IMR-90 (cell line): ENCODE measurements around the gene ARHGAP10. TPM values are rescaled to one million over a fixed set of nuclear protein-coding genes. Genes with fewer than 3 reads are reported as not detected.

Experiments used
- ATAC-seq: fragments of 200-7000 bp; cut with Tn5 transposase; 2 replicates; pipeline ENCODE4 v1.9.1; 2020; ENCODE audit warnings: low read depth, mild to moderate bottlenecking, moderate library complexity
- BruUV-seq: library from RNA; stranded (reverse); fragments of 400-500 nt; replicated peaks from 2 replicates; lab custom pipeline; 2021; lab: Mats Ljungman, UMichigan
- CTCF ChIA-PET: fragments of 300-600 bp; formaldehyde crosslinking; extraction: SDS; loops from one replicate; lab custom pipeline; 2021; ENCODE audit warnings: antibody characterized with exemption; lab: Yijun Ruan, JAX
- POLR2A ChIA-PET: fragments of 300-600 bp; sonication (Branson Sonifier 250); formaldehyde crosslinking; loops from one replicate; lab custom pipeline; 2022; ENCODE audit warnings: antibody characterized with exemption; ENCODE audit not compliant: unreplicated experiment; lab: Charles Lee
- DNase-seq: peaks from one replicate; pipeline ENCODE4 v3.0.0; 2013
- H2AFZ ChIP-seq: replicated peaks from 2 replicates; pipeline ENCODE3; 2013; ENCODE audit warnings: low read length, mild to moderate bottlenecking; ENCODE audit not compliant: poor library complexity
- H2AK5ac ChIP-seq: 2 replicates; pipeline ENCODE4 v1.6.1; 2013; ENCODE audit warnings: low read depth, low read length, inconsistent platforms
- H2AK9ac ChIP-seq: replicated peaks from 2 replicates; pipeline ENCODE3; 2013; ENCODE audit warnings: mild to moderate bottlenecking, low read depth, low read length, moderate library complexity; ENCODE audit not compliant: poor library complexity
- H2BK120ac ChIP-seq: 2 replicates; pipeline ENCODE4 v1.6.1; 2013; ENCODE audit warnings: low read depth, low read length, inconsistent platforms
- H2BK15ac ChIP-seq: 3 replicates; pipeline ENCODE4 v1.6.1; 2013; ENCODE audit warnings: low read depth, low read length, inconsistent platforms
- H2BK20ac ChIP-seq: 2 replicates; pipeline ENCODE4 v1.6.1; 2013; ENCODE audit warnings: low read depth, mild to moderate bottlenecking, inconsistent platforms, low read length, moderate library complexity
- H2BK5ac ChIP-seq: 2 replicates; pipeline ENCODE4 v1.6.1; 2013; ENCODE audit warnings: mild to moderate bottlenecking, low read depth, low read length, inconsistent platforms; ENCODE audit not compliant: poor library complexity, severe bottlenecking
- H3K14ac ChIP-seq: replicated peaks from 2 replicates; pipeline ENCODE4 v1.6.1; 2013; ENCODE audit warnings: low read depth, low read length, inconsistent platforms
- H3K18ac ChIP-seq: 2 replicates; pipeline ENCODE4 v1.6.1; 2013; ENCODE audit warnings: low read depth, low read length, control low read depth
- H3K23ac ChIP-seq: 2 replicates; pipeline ENCODE4 v1.6.1; 2013; ENCODE audit warnings: low read depth, low read length, inconsistent platforms
- H3K27ac ChIP-seq: 2 replicates; pipeline ENCODE4 v1.5.1; 2013; ENCODE audit warnings: mild to moderate bottlenecking, control low read depth, low read length; ENCODE audit not compliant: insufficient read depth
- H3K27me3 ChIP-seq: 2 replicates; pipeline ENCODE4 v1.6.1; 2013; ENCODE audit warnings: low read length; ENCODE audit not compliant: control insufficient read depth, insufficient read depth
- H3K36me3 ChIP-seq: 2 replicates; pipeline ENCODE4 v1.6.1; 2013; ENCODE audit warnings: low read length, mixed read lengths; ENCODE audit not compliant: control insufficient read depth, insufficient read depth
- H3K4ac ChIP-seq: 2 replicates; pipeline ENCODE4 v1.6.1; 2013; ENCODE audit warnings: low read depth, low read length, inconsistent platforms
- H3K4me1 ChIP-seq: 2 replicates; pipeline ENCODE4 v1.6.1; 2013; ENCODE audit warnings: low read length, mixed read lengths; ENCODE audit not compliant: control insufficient read depth, insufficient read depth
- H3K4me2 ChIP-seq: 2 replicates; pipeline ENCODE4 v1.6.1; 2013; ENCODE audit warnings: low read depth, mild to moderate bottlenecking, control low read depth, low read length, moderate library complexity
- H3K4me3 ChIP-seq: 2 replicates; pipeline ENCODE4 v1.5.1; 2013; ENCODE audit warnings: low read depth, mild to moderate bottlenecking, control low read depth, low read length, moderate library complexity; ENCODE audit not compliant: insufficient read depth
- H3K56ac ChIP-seq: 2 replicates; pipeline ENCODE4 v1.6.1; 2013; ENCODE audit warnings: low read length, inconsistent platforms; ENCODE audit not compliant: insufficient read depth; ENCODE audit errors: extremely low read depth
- H3K79me1 ChIP-seq, 2 experiments: 2 replicates each; pipeline ENCODE4 v1.6.1; 2013; ENCODE audit warnings: low read length in 2 of 2, inconsistent platforms in 1 of 2, low read depth in 1 of 2
- H3K9ac ChIP-seq: 2 replicates; pipeline ENCODE4 v1.6.1; 2013; ENCODE audit warnings: low read depth, low read length, control low read depth
- H3K9me1 ChIP-seq: 2 replicates; pipeline ENCODE4 v1.6.1; 2013; ENCODE audit warnings: low read length, inconsistent platforms; ENCODE audit not compliant: insufficient read depth
- H3K9me3 ChIP-seq: 2 replicates; pipeline ENCODE4 v1.6.1; 2013; ENCODE audit warnings: low read length; ENCODE audit not compliant: control insufficient read depth, insufficient read depth
- H4K20me1 ChIP-seq: 2 replicates; pipeline ENCODE4 v1.6.1; 2013; ENCODE audit warnings: low read length, inconsistent platforms; ENCODE audit not compliant: insufficient read depth
- H4K5ac ChIP-seq: 2 replicates; pipeline ENCODE4 v1.6.1; 2013; ENCODE audit warnings: mild to moderate bottlenecking, low read depth, low read length, control low read depth
- H4K8ac ChIP-seq, 2 experiments: 2 replicates each; pipeline ENCODE4 v1.6.1; 2013; ENCODE audit warnings: low read depth in 2 of 2, low read length in 2 of 2, control low read depth in 1 of 2, inconsistent platforms in 1 of 2
- H4K91ac ChIP-seq: 2 replicates; pipeline ENCODE4 v1.6.1; 2013; ENCODE audit warnings: low read depth, low read length, inconsistent platforms; ENCODE audit not compliant: insufficient read depth
- BHLHE40 ChIP-seq: fragments of 150-350 bp; IDR thresholded peaks from 2 replicates; pipeline ENCODE4 v1.6.1; 2016; ENCODE audit warnings: mild to moderate bottlenecking, low read depth, low read length
- CEBPB ChIP-seq: IDR thresholded peaks from 2 replicates; pipeline ENCODE4 v1.6.1; 2012; ENCODE audit warnings: low read depth, low read length, improper control_type of control experiment
- CHD1 ChIP-seq: IDR thresholded peaks from 2 replicates; pipeline ENCODE4 v1.6.1; 2012; ENCODE audit warnings: low read depth, low read length, improper control_type of control experiment
- CTCF ChIP-seq: conservative IDR thresholded peaks from 2 replicates; pipeline ENCODE4 v1.5.1; 2012; ENCODE audit warnings: mild to moderate bottlenecking, low read depth, low read length, improper control_type of control experiment
- ELK1 ChIP-seq: fragments of 150-350 bp; IDR thresholded peaks from 2 replicates; pipeline ENCODE4 v1.6.1; 2016; ENCODE audit warnings: low read depth, mild to moderate bottlenecking, low read length, moderate library complexity, borderline replicate concordance
- MAFK ChIP-seq: IDR thresholded peaks from 2 replicates; pipeline ENCODE4 v1.6.1; 2012; ENCODE audit warnings: low read depth, low read length, improper control_type of control experiment
- POLR2A ChIP-seq: IDR thresholded peaks from 2 replicates; pipeline ENCODE4 v1.6.1; 2012; ENCODE audit warnings: mild to moderate bottlenecking, low read depth, low read length
- RAD21 ChIP-seq: IDR thresholded peaks from 2 replicates; pipeline ENCODE4 v1.6.1; 2012; ENCODE audit warnings: low read length, improper control_type of control experiment
- RCOR1 ChIP-seq: IDR thresholded peaks from 2 replicates; pipeline ENCODE4 v1.6.1; 2012; ENCODE audit warnings: mild to moderate bottlenecking, low read length, improper control_type of control experiment; ENCODE audit not compliant: insufficient replicate concordance
- USF2 ChIP-seq: fragments of 150-350 bp; IDR thresholded peaks from 2 replicates; pipeline ENCODE4 v1.6.1; 2017; ENCODE audit warnings: mild to moderate bottlenecking, antibody characterized with exemption, low read length, low read depth
- WGBS, 2 experiments: methylation state at CpG; one replicate each; pipeline versions ENCODE4 v1.1.5 to v1.1.7; 2013; ENCODE audit warnings: missing lambda C conversion rate in 2 of 2; ENCODE audit not compliant: insufficient read length in 1 of 2; ENCODE audit errors: extremely low coverage in 2 of 2; 5-methylcytosine and 5-hydroxymethylcytosine counted together
- dilution Hi-C: fragments of 300-500 bp; cut with HindIII; formaldehyde crosslinking; loops from one replicate; pipeline ENCODE4 v1.14.3; 2018; ENCODE audit warnings: low sequenced_read_pairs; ENCODE audit not compliant: unreplicated experiment
- in situ Hi-C: fragments of 300-500 bp; cut with MboI; formaldehyde crosslinking; loops from 3 replicates; pipeline ENCODE4 v1.14.3; 2019; ENCODE audit warnings: low sequenced_read_pairs, inconsistent platforms, mixed read lengths
- intact Hi-C: fragments of 100-400 bp; cut with micrococcal nuclease; formaldehyde crosslinking; loops from 2 replicates; pipeline ENCODE4 v1.10.0; 2022
- polyA plus RNA-seq, 3 experiments: library from polyadenylated mRNA; depleted of rRNA; stranded (reverse); fragments of >200 nt; gene quantifications; 2 replicates each; pipeline ENCODE4 v1.2.3, GENCODE V29; 2012; ENCODE audit warnings: low replicate concordance in 1 of 3
- total RNA-seq: library from RNA; depleted of rRNA; stranded (reverse); fragments of >200 nt; gene quantifications from 2 replicates; pipeline ENCODE4 v1.2.3, GENCODE V29; 2012

Gene ARHGAP10
- total and polyA plus RNA-seq, 2 of the 4 experiments (the other 2 are of a cell fraction) = 27.1 to 29.4 TPM

- no peak for TF ChIP-seq ELK1
- TF ChIP-seq MAFK = no peak
These were observed 252.9 kb downstream of the ARHGAP10 start (continued) for GRCh38 chr4:147984778-147985138.

DNA sequence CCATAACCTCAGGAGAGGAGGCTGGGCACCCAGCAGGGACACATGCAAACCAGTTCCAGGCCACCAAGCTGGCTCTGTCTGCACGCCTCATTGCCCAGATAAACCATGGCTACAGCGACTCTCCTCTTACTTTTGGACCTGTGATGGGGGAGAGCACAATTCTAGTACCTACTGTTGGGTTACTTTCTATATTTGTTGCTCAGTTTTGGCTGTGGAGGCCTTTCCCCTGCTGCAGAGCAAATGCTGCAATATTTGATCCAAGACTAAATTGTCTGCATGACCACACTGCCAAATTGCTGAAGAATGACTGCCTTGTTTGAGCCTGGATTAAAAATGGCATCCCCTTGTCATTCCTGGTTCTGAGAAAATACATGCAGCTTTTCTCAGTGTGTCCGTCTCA lies 253.5 kb downstream of the ARHGAP10 start:
- TF ChIP-seq RCOR1 = no peak
- no peak for TF ChIP-seq USF2
- TF ChIP-seq CHD1 = no peak
- no peak for TF ChIP-seq BHLHE40
- TF ChIP-seq POLR2A = no peak
- no peak for TF ChIP-seq CEBPB
- no peak for TF ChIP-seq CTCF
- TF ChIP-seq RAD21 = no peak
- Histone ChIP-seq H4K91ac (no peak overlapping the region), H3K36me3 (peaks cover 2% of the 10 kb centered on the region), H3K4me2 (no peak overlapping the region), H2AK5ac (no peak overlapping the region), H2AK9ac (peak overlapping the region; percentile 13), H3K56ac (no peak overlapping the region), H2BK20ac (no peak overlapping the region), H2BK15ac (no peak overlapping the region), H2BK5ac (no peak overlapping the region), H4K8ac (no peak overlapping the region), H3K4me3 (no peak overlapping the region), H3K4me1 (peaks cover 3% of the 10 kb centered on the region), H3K23ac (no peak overlapping the region), H3K27me3 (no peaks in the 10 kb centered on the region), H3K4ac (no peak overlapping the region), H4K5ac (no peak overlapping the region), H2AFZ (no peak overlapping the region), H3K9ac (no peak overlapping the region), H3K9me3 (no peaks in the 10 kb centered on the region), H3K9me1 (peaks cover 14% of the 10 kb centered on the region), H2BK120ac (no peak overlapping the region), H4K20me1 (peaks cover 22% of the 10 kb centered on the region), H3K18ac (no peak overlapping the region), H3K14ac (no peak overlapping the region), H3K27ac (no peak overlapping the region), H3K79me1 (peaks cover 41 to 42% of the 10 kb centered on the region in 2 experiments)
- whole genome bisulfite sequencing, 2 experiments = 100% methylated on average over 1 of the region's 3 CpGs; no CpG with 5 or more reads in 1 of the 2 experiments
- no TSS peak for BruUV-seq
- intact Hi-C loops (no loop called here), dilution Hi-C loops (no loop called here), in situ Hi-C loops (no loop called here)
- ChIA-PET CTCF (no interaction called here), POLR2A (no interaction called here)
- no peak for ATAC-seq
- DNase-seq = no peak
